Stimulated activated CD8-positive, alpha-beta memory T cell treated with anti-CD3 and anti-CD28 coated beads, Interleukin-12 subunit alpha, Interleukin-12 subunit beta, amount 100 ng/mL, for 1 hour (primary cell): Measurements from ENCODE around the gene ADGRG7.
"Not testable (repeated sequence)": the region's sequence is repeated elsewhere in the genome, so short reads cannot be mapped to it uniquely, and the experiment has no call there.

Experiments used
- DNase-seq: peaks from one replicate; pipeline ENCODE4 v3.0.0-alpha.2; 2020; ENCODE audit warnings: low read depth

The ADGRG7 gene, protein sequence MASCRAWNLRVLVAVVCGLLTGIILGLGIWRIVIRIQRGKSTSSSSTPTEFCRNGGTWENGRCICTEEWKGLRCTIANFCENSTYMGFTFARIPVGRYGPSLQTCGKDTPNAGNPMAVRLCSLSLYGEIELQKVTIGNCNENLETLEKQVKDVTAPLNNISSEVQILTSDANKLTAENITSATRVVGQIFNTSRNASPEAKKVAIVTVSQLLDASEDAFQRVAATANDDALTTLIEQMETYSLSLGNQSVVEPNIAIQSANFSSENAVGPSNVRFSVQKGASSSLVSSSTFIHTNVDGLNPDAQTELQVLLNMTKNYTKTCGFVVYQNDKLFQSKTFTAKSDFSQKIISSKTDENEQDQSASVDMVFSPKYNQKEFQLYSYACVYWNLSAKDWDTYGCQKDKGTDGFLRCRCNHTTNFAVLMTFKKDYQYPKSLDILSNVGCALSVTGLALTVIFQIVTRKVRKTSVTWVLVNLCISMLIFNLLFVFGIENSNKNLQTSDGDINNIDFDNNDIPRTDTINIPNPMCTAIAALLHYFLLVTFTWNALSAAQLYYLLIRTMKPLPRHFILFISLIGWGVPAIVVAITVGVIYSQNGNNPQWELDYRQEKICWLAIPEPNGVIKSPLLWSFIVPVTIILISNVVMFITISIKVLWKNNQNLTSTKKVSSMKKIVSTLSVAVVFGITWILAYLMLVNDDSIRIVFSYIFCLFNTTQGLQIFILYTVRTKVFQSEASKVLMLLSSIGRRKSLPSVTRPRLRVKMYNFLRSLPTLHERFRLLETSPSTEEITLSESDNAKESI

DNA sequence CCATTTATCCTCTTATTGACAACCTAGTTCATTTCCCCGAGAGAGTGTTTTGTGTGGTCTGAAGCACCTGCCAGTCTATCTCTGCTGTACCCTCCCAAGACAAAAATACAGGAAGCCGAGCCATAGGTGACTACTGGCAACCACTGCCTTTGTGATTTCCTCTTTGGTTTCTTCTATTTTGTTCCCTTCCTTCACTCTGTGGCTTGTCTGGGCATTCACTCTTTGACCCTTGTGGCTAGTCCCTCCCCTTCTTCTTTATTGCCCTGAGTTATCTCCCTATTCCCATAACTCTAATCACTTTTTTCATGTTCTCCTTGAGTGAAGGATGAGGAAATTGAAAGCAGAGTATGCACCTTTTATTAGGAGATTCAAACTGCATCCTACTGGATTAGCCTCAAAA, at the start of gene ADGRG7:
Gene ADGRG7, plus strand, starts transcription at position 297 of the 400 bp plus-strand sequence. CDS start 256 bp downstream, outside the sequence.
- DNase-seq = no peak

DNA sequence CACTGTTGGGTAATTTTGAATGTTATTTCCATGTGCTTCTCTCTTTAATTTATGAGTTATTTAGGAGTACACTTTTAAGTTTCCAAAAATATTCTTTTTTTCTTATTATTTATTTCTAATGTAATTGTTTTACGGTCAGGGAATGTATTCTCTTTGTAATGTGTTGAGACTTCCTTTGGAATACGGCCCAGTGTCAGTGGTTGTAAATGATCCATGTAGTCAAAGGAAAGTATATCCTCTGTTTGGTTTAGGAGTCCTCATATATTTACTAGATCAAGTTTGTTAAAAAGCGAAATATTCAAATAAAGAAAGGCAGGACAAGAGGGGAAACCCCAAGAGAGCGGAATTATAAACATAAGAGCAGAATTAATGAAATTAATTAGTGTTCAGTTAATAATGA, 49.0 kb upstream of the ADGRG7 start:
- no peak for DNase-seq

DNA sequence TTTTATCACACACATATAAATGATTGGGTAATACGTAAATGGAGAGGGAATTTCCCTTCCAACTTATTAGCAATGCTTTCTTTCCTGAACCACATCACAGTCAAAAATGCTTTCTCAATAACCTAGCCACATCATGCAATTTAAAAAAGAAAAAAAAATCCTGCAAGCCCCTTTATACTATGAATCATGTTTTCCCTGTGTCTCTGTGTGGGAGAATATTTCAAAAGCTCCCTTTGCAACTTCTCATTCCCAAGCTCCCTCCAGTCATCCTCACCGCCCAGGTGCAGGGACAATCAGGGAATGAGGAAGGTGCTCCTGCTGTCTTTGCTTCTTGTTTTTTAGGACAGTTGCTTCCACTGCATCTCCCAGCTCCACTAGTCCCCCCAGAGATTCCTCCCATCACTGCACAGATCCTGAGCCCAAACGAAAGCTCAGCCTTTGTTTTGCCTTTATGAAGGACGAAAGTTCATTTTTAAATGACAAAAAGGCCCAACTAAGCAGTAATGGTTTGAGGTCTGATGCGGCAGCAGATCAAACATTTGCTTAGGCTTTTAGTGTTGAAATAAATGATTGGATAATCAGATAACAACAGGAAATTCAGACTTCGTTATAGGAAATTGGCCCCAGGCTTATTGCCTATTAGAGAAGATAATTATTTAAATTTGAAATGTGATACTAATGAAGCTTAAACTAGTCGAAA, 47.8 kb upstream of the ADGRG7 start:
- DNase-seq = no peak

DNA sequence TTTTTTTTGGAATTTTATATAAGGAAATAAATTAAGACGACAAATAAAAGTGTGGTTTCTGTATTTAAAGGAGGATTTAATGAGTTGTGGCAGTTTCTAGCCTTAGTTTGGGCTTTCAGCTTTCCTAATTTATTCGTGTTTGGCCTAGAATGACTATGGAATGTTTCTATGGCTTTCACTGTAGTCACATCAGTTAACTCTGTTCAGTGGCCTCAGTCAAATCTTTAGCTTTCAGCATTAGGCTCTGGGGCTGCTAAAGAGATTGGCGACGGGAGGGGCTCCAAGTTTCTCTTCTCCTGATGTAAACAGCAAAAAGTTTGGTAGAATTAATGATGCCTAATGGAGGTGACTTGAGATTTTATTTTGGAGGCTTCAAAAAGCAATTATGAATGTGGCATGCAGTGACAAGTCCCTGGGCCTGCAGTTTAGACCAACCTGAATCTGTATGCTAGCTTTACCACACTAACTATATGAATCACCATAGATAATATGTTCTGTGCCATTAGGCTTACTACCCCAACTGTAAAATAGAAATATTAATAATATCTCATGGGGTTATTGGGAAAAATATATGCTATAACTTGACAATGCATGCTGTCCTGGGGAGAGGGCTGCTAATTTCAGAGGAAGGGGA, 47.1 kb upstream of the ADGRG7 start:
- no peak for DNase-seq

DNA sequence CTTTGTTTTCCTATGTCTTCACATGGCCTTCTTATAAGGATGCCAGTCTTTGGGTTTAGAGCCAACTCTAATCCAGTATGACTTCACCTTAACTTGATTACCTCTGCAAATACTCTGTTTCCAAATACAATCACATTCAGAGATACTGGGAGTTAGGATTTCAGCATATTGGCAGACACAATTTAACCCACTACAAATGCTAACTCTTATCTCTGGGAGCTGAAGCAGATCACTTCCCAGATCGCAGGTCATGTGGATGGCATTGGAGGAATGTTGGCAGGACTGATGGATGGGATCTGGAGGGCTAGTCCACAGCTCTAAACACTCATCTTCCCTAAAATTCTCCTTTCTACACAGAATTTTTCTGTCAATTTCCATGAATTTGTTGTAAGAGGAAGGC, 46.2 kb upstream of the ADGRG7 start:
- no peak for DNase-seq

DNA sequence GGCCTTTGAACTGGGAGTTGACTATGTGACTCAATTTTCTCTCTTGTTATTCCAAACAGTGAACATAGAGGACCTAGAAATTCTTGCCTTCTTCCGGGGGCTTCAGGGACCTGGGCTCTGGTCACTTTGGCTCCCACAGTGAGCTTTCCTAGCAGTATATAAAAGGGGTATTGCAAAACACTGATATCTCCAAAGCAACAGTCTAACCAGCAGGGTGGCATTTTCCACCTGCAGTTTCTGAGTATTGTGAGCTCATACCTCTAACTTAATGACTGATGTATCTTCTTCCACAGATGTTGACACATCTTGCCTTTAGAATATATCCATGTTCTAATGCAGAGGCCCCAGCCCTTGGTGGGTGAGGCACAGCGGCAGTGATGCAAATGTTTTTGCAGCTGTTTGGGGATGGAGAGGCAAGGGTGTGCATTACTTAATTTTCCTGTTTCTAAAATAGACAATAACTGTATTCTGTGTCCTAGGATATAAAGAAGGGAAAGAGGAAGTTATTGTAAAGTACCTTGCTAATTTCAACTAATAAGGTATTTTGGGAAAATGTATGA, 45.7 kb upstream of the ADGRG7 start:
- DNase-seq = no peak

DNA sequence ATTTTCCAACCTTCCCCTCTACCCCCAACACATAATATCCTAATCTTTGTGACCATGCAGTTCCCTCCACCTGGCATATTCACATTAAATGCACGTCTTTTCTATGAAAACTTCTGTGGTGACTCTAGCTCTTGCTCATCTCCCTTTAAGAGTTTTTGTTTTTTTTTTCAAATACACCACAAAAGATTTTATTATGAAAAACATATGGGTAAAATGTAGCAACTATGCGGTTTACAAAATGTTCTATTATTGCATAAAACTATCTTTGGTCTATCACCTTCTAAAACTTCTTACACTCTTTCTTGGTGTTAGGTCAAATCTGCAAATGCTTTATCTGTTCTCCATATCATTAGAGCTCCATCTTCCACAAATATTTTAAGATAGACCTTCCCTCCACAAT, 38.6 kb upstream of the ADGRG7 start:
- no peak for DNase-seq

DNA sequence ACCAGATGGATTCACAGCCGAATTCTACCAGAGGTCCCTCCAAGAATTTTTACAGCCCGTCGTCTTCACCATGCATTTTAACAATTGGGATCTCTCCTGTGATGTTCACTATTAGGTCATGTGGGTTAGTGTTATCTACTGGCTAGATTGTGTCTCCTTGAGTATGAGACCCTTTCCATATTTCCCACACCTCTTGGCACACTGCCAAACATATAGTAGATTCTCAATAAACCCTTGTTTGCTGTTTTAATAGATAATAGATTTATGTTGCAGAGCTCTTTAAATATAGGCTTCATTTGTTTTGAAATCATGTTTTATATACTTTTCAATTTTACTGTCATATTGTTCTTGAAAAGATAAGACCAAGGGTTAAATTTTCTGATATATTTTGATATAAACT, 34.9 kb upstream of the ADGRG7 start:
- no peak for DNase-seq

DNA sequence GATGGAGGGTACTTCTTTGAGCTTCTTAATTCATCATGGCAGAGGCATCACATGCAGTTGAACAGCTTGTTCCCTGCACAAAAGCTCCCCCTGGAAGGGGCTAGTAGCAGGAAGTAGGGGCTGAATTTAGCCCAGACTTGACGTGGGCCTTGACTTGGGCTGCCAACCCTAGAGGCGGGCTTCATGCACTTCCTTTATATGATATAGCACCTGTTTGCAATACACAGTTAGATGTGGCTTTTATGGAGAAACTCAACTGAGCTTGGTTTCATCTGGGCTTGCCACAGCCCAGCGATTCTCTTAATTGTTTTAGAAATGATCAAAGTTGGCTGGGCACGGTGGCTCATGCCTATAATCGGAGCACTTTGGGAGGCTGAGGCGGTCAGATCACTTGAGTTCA, 33.7 kb upstream of the ADGRG7 start:
- DNase-seq = no peak

DNA sequence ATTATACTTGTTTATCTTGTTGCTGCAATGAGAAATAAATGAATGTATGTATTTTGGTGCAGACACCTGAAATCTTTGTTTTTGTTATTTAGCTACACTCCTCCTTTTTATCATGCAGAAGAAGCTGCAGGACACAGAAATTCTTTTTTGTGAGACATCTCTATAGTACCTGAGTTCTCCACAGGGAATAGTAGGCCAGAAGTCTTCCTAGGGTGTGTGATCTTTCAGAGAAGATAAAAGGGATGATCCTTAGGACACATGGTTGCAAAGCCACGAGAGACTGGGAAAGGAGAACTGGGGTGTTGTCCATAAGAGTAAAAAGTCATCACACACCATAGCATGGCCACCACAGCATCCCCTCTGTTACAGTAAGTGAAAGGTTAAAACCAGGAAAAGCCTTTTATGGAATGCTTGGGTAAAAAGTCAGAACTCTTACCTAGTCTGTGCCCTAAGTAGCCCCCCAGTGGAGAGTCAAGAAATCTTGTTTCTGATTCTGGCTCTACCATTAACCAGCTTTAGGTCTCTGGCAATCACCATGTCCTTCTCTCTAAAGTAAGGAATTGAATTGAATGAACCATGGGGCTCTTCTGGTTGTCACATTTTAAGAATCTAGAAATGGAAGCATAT, 31.9 kb upstream of the ADGRG7 start:
- no peak for DNase-seq

DNA sequence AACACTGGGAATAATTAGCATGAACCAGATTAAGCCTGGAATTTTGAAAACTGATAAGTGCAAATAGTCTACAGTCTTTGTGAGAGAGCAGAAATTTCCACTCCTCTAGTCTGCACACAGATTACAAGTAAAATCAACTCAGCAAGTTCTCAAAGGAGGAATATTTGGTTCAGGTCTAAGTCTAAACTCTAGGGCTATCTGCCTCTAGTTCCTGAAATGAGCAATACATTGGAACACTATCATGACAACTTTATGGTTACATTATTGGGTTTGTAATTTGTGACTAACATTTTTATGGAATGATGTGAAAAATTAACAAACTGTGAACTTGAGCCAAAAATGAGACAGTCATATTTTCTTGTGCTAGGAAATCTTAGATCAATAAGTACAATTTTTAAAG, 30.8 kb upstream of the ADGRG7 start:
- DNase-seq = no peak

DNA sequence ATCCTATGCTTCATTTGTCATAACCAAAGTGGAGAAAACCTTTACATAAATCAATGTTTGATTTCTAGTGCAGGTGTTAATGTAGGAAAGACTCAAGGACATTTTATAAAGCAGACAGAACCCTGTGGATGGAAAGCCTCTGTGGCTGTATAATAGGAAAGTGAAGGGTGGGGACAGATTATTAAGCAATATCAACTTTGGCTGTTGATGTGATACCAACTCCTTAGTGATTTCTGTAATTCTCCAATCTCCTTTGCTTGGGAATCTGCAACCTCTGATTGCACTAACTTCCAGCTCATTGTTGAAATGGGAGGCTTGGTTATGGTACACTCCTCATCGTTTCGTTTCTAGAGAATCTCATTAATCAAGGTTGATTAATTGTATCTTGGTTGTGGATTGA, 29.3 kb upstream of the ADGRG7 start:
- no peak for DNase-seq

DNA sequence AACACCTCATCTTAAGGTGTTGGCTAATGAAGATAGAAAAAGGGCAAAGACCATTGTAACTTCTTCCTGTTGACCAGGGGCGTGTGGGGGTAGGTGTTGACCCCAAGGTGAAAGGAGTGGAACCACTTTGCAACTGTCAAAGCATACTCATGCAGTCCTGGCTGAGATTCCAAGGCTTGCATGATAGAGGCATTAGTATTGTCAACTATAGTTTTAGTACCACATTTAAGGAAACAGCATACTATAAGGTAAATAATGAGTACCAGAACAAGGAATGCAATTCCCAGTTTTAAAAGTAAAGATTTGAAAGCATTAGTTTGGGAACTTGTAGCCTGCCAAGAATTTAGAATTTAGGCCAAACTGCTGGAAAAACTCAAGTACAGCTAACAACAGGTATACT, 27.8 kb upstream of the ADGRG7 start:
- DNase-seq = no peak

DNA sequence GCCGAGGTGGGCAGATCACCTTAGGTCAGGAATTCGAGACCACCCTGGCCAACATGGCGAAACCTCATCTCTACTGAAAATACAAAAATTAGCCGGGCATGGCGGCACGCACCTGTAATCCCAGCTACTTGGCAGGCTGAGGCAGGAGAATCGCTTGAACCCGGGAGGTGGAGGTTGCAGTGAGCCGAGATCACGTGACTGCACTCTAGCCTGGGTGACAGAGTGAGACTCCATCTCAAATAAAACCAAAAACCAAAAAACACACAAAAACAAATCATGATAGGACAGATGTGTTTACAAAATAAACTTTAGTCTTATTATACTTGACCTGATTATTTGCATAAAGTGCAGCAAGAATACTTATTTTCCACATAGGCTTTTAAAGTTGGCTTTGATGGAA, 27.2 kb upstream of the ADGRG7 start:
- not testable (repeated sequence) for DNase-seq

DNA sequence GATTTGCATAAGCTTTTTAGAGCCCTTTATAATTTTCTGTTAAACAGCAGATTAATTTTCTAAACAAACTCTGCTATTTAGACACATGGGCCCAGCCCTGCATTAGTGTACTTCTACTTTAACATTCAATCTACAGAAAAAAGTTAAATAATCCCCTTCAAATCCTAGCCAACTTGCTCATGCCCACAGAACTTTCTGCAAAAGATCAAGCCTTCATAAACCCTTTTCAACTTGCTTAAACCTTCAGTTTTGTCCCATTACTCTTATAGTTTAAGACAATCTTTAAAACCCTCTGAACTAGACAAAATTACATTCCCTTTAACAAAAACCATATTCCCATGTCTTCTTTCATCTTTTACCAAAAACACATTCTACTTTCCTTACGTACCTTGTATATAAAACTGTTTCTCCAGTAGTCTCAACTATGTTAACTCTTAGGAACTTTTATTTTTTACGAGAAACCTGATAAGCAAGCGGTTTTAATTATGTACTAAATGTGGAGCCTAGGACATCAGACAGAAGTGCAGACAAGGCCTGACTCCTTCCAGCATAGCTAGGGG, 25.2 kb upstream of the ADGRG7 start:
- DNase-seq = no peak

DNA sequence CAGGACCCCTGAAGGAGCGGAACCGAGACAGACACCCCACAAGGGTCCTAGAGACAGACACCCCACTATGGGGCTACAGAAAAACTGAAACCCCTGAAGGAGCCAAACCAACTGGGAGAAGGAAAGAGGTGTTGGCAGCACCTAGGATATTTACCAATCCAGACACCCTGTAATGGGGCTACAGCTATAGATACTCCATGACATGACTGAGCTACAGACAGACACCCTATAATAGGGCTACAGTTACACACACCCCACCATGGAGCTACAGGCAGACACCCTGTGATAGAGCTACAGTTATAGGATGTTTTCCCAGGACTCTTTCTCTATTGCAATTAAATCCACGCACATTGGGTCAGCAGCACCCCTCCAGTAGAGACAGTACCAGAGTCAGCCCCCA, 22.6 kb upstream of the ADGRG7 start:
- DNase-seq = no peak

DNA sequence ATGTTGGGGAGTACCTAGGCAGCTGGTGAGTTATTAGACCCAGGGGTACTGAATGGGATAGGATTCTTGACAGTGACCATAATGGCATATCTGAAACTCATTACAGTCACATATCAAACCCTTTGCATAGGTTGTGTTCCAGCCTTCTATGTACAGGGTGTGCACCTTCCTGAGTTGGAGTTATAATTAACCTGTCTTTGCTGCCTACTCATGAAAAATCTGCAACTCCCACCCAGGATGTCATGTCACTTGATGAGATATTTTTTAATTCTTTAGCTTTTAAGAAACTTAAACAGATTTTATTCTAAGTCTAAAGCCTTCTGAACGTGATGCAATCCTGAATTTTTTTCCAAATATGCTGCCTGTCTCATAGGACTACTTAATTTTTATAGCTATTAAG, 21.1 kb upstream of the ADGRG7 start:
- DNase-seq = no peak

DNA sequence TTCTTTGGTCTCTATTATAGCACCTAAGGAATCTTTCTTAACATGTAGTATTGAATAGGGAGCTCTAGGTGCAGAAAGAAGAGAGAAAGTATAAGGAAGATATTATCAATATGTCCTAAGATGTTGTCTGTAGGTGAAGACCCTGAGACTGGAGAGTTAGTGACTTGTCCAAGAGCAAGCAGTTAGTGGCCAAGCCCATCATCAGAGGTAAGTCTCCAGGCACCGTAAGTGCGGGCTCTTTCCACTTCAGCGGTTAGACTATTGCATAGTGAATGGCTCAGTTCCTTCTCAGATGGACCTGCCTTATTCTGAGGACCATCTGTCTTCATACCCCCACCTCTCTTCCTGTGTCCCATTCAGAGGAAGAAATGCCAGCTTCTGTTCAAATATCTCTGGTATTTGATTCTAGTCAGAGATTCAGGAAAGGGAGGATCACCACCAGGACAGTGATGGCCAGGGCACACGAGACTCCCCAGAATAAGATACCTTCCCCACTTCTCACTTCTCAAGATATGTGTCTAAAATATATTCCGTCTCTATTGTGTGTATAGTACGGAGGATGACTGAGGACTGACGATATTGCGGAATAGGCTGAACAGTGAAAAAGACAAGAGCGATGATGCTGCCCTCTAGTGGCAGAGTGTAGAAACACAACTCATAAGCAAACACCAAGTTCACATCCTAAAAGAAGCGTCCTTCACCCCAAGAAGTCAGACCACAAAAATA, 19.1 kb upstream of the ADGRG7 start:
- DNase-seq = peak; percentile 45

DNA sequence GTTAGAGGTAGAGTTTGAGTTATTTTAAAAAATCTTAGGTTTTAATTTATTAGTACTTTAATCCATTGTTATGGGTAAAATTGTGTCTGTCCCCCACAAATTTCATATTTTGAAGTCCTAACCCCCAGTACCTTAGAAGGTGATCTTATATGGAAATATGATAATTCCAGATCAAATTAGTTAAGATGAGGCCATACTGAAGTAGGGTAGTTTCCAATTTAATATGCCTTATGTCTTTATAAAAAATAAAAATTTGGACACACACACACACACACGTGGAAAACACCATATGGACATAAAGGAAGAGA, 18.6 kb upstream of the ADGRG7 start:
- no peak for DNase-seq

DNA sequence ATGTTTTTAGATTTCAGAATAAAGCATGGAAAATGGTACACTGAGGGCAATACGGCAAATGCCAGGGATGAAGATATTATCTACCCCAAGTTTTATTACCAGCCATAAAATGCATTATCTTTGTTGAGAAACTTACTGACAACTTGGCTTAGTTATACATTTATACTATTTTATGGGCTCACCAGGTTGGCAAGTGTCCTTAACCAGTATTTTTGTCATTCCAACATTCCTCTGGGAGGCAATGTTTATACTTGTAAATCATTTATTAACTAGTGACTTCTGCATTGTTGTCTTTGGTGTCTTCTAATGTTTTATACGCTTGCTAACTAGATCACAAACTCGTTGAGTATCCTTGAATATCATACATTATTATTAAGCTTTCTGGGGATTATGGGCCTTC, 18.0 kb upstream of the ADGRG7 start:
- no peak for DNase-seq
